Gastroesophageal sphincter (tissue), 3 donors: ENCODE measurements around the gene CDAN1.

Experiments
- POLR2A ChIP-seq, 2 donors: fragments of 450-650 bp; IDR thresholded peaks; one replicate each; pipeline ENCODE4 v1.6.1; 2017; ENCODE audit warnings: antibody characterized with exemption in 2 of 2, mild to moderate bottlenecking in 2 of 2, moderate library complexity in 1 of 2
- POLR2AphosphoS5 ChIP-seq: sonication (generic); formaldehyde crosslinking; IDR thresholded peaks from one replicate; pipeline ENCODE4 v1.6.1; 2017; ENCODE audit warnings: antibody characterized with exemption
- TF ChIP-seq, protein P1 (sequence below), 4 experiments: fragments of 200-600 bp in 2 of 4; fragments of 450-650 bp in 2 of 4; sonication (generic) in 1 of 4; IDR thresholded peaks; one replicate each; pipeline ENCODE4 v1.5.1; 2017 to 2019; ENCODE audit warnings: antibody characterized with exemption in 4 of 4, mild to moderate bottlenecking in 2 of 4, moderate library complexity in 2 of 4

DNA sequence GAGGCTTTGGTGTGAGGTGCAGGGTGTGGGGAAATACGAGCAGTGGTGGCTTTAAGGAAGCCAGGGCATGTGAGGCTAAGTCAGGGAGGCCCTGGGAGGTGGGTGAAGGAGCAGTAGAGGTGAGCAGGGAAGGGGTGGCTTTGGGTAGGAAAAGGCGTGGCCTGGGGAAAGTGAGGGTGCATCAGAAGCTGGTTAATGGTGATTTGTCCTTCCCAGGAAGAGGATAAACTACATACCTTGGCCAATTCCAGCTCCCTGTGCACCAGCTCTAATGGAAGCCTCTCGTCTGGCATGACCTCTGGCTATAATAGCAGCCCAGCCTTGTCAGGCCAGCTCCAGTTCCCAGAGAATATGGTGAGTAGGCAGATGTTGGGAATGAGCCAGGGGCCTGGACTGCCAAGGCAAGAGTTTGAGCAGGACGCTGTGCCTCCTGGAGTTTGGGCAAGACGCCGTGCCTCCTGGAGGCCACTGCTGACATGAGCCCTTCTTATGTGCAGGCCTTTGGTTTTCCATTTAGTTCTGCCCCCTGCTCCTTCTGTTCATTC lies 41.3 kb downstream of the CDAN1 start:
- TF ChIP-seq, protein P1, sequence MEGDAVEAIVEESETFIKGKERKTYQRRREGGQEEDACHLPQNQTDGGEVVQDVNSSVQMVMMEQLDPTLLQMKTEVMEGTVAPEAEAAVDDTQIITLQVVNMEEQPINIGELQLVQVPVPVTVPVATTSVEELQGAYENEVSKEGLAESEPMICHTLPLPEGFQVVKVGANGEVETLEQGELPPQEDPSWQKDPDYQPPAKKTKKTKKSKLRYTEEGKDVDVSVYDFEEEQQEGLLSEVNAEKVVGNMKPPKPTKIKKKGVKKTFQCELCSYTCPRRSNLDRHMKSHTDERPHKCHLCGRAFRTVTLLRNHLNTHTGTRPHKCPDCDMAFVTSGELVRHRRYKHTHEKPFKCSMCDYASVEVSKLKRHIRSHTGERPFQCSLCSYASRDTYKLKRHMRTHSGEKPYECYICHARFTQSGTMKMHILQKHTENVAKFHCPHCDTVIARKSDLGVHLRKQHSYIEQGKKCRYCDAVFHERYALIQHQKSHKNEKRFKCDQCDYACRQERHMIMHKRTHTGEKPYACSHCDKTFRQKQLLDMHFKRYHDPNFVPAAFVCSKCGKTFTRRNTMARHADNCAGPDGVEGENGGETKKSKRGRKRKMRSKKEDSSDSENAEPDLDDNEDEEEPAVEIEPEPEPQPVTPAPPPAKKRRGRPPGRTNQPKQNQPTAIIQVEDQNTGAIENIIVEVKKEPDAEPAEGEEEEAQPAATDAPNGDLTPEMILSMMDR (IDR thresholded peaks at IDR 0.05) = peak in 1 of 4 experiments; percentile 6
- TF ChIP-seq POLR2A (IDR thresholded peaks at IDR 0.05) = no peak
- no peak for TF ChIP-seq POLR2AphosphoS5
